ENCODE data around the gene NME4.
"Not testable (repeated sequence)": the region's sequence is repeated elsewhere in the genome, so short reads cannot be mapped to it uniquely, and the experiment has no call there.

The NME4 gene

GRCh38 chr16:399340-400019 is 2.5 kb downstream of the NME4 start:
- DNase-seq: no peak

- no peak for DNase-seq
These were observed 3.1 kb downstream of the NME4 start for GRCh38 chr16:400061-400591.

DNA sequence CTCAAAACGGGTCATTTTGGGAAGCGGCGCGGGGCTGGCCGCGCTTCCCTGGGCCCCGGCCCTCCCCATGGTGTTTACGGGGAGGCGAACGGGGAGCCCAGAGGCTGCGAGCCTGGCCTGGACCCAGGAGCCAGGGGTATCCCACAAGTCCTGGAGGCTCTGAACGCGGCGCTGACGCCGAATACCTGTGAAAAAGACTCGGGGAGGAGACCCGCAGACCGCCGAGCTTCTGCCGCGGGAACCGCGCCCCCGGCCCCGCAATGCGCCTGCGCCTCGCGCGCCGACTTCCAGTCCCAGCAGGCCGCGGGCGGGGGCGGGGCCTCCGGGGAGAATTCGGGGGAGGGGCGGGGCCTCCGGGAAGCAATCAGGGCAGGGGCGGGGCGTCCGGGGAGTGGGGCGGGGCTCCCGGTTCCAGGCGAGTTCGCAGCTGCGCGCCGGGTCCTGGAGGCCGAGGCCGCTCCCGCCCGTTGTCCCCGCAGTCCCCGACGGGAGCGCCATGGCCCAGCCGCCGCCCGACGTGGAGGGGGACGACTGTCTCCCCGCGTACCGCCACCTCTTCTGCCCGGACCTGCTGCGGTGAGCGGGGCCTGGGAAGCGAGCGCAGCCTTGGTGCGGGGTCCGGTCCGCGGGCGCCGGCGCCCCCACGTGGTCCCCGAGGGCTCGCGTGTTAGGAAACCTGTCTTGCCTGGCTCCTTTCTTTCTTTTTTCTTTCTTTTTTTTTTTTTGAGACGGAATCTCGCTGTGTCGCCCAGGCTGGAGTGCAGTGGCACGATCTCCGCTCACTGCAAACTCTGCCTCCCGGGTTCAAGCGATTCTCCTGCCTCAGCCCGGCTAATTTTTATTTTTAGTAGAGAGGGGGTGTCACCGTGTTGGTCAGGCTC is 4.7 kb downstream of the NME4 start, which contains the start of gene DECR2:
TSS of gene DECR2 (plus strand) at position 418 of the 881 bp plus-strand sequence. CDS start at position 497, 79 bp downstream.
- peak; percentile 78 for DNase-seq

- no peak for DNase-seq
These were observed 8.0 kb downstream of the NME4 start for GRCh38 chr16:404971-405486.

GRCh38 chr16:405548-406506 is 8.8 kb downstream of the NME4 start:
- DNase-seq: no peak

DNA sequence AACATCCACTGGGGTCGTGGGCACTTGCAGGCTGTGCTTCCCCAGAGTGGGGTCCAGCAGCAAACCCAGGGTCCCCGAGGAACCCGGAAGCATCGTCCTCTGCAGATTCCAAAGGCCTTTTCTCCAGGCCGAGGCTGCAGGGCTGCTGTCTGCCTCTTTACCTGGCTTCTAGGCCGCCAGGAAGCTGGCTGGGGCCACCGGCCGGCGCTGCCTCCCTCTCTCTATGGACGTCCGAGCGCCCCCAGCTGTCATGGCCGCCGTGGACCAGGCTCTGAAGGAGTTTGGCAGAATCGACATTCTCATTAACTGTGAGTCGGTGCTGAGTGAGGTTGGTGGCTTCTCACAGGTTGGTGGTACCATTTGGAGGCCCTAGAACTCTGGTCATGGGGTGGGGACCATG is 10.3 kb downstream of the NME4 start:
- DNase-seq: no peak

DNA sequence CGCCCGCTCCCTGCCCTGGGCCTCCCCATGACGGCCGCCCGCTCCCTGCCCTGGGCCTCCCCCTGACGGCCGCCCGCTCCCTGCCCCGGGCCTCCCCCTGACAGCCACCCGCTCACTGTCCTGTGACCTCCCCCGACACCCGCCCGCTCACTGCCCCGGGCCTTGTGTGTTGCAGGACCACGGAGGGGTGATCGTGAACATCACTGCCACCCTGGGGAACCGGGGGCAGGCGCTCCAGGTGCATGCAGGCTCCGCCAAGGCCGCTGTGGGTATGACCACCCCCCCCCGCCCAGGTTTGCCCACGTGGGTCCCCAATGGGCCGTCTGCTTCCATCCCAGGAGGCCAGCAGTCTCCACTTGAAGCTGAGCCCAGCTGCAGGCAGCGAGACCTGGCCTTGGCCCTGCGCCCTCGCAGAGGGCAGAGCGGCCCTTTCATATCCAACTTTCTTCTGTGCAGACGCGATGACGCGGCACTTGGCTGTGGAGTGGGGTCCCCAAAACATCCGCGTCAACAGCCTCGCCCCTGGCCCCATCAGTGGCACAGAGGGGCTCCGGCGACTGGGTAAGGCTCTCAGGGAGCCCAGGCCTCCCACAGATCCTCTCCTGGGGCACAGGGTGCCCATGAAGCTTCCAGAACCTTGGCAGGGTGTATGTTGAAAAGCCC is 13.6 kb downstream of the NME4 start:
- no peak for DNase-seq

DNA sequence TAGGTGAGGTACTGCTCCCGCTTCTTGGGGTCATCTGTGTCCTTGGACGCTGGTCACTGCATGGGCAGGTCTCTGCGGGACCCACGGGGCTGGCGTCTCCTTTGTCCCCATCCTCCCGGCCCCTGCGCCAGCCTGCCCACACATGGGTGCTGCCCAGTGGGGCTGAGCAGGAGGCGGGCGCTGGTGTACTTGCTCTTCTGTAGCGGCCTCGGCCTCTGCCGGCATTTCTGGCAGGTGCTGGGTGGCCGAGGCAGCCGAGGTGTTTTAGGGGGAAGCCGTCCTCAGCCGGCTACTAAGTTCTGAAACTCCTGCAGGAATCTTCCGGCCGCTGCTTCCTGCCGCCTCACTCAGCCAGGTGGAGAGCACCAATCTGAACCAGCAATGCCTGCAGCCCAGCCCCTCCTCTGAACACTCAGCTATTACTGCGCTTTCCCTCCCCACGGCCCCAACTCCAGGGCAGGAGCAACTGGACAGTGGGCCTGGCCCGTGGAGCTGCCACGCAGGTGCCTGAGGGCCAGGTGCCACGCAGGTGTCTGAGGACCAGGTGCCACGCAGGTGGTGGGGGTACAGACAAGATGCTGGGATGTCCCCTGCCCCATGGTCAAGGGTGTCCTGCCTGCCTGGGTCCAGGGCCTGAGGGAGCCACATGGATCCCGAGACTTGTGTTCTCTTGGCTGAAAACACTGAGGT is 14.7 kb downstream of the NME4 start:
- no peak for DNase-seq

GRCh38 chr16:414395-415169 is 17.6 kb downstream of the NME4 start:
- DNase-seq: no peak

DNA sequence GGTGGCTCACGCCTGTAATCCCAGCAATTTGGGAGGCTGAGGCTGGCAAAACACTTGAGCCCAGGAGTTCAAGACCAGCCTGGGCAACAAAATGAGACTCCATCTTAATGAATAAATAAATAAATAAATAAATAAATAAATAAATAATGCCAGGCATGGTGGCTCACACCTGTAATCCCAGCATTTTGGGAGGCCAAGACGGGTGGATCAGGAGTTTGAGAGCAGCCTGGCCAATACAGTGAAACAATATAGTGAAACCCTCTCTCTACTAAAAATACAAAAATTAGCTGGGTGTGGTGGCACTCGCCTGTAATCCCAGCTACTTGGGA is 18.1 kb downstream of the NME4 start:
- DNase-seq: not testable (repeated sequence)

- not testable (repeated sequence) for DNase-seq
These were observed 25.2 kb downstream of the NME4 start for GRCh38 chr16:422179-422578.

GRCh38 chr16:424033-424622 is 27.1 kb downstream of the NME4 start:
- DNase-seq: no peak

GRCh38 chr16:424623-425081 is 27.7 kb downstream of the NME4 start:
- no peak for DNase-seq

GRCh38 chr16:425082-425718 is 28.2 kb downstream of the NME4 start, which contains the start of gene RAB11FIP3:
RAB11FIP3 (plus strand) TSS chr16:425649; CDS start chr16:426007, 358 bp downstream.
- peak; percentile 54 for DNase-seq

DNA sequence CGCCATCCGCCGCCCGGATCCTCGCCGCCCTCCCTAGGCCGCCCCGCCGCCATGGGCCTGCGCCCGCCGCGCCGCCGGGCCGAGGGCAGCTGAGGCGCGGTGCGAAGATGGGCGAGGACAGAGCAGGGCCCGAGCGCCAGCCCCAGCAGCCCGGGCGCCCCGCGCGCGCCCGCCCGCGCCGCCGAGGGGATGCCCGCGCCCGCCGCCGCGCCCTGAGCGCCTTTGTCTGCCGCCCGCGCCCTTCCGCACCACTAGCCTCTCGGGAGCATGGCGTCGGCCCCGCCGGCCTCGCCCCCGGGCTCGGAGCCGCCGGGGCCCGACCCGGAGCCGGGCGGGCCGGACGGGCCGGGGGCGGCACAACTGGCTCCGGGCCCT is 28.7 kb downstream of the NME4 start:
- DNase-seq: no peak

GRCh38 chr16:426115-426905 is 29.3 kb downstream of the NME4 start:
- no peak for DNase-seq

DNA sequence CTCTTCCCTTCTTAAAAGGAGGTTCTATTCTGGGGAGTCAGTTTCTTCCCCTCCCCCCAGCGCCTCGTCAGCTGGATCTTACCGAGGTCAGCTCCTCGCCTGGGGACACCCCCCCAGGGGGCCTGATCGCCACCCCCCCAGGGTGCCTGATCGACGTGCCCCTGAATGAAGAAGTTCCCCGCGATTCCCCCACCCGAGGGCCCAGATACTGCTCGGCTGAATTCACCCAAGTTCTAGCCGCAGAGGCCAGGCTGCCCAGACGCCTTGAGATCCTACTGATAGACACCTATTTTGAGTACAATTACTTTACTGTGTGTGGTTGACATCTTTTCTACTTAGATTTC is 29.9 kb downstream of the NME4 start:
- no peak for DNase-seq

- DNase-seq: no peak
These were observed 30.3 kb downstream of the NME4 start for GRCh38 chr16:427250-427649.

GRCh38 chr16:430904-431303 is 33.9 kb downstream of the NME4 start:
- DNase-seq: no peak
